DOHH2 (cell line): ENCODE data around the gene SCYGR6.

Experiments used
- EZH2phosphoT487 ChIP-seq: fragments of 200-600 bp; sonication (generic); IDR thresholded peaks from 2 replicates; pipeline ENCODE4 v1.6.1; 2017; ENCODE audit warnings: borderline replicate concordance, mild to moderate bottlenecking, antibody characterized with exemption, low read length, moderate library complexity, mixed read lengths
- TF ChIP-seq, protein P1 (sequence below): fragments of 200-600 bp; sonication (generic); IDR thresholded peaks from one replicate; pipeline ENCODE4 v1.5.1; 2014; ENCODE audit warnings: antibody characterized with exemption, mild to moderate bottlenecking, low read depth, low read length; ENCODE audit not compliant: poor library complexity, severe bottlenecking

DNA sequence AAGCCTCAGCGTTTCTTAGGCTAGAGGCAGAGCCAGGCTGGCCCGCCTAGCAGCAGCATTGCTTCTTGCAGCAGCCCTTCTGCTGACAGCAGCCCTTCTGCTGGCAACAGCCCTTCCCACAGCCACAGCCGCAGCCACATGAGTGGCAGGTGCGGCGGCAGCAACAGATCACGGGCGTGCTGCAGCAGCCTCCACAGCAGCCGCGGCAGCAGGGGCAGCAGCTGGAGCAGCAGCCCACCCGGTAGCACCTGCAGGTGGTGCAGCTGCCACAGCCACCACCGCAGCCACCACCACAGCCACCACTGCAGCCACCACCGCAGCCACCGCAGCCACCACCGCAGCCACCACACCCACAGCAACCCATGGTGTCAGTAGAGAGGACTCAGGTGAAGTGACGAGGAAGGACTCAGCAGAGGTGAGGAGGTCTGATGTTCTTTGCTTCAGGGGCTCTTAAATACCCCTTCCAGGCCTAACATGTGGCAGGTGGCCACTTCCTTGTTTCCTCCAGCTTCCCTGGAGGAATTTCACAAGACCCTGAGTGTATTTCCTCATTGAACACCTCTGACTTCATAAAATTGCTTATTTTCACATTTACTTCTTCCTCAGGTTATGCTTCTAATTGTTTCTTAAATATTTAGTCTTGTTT, at the start of gene SCYGR6:
- TF ChIP-seq, protein P1, sequence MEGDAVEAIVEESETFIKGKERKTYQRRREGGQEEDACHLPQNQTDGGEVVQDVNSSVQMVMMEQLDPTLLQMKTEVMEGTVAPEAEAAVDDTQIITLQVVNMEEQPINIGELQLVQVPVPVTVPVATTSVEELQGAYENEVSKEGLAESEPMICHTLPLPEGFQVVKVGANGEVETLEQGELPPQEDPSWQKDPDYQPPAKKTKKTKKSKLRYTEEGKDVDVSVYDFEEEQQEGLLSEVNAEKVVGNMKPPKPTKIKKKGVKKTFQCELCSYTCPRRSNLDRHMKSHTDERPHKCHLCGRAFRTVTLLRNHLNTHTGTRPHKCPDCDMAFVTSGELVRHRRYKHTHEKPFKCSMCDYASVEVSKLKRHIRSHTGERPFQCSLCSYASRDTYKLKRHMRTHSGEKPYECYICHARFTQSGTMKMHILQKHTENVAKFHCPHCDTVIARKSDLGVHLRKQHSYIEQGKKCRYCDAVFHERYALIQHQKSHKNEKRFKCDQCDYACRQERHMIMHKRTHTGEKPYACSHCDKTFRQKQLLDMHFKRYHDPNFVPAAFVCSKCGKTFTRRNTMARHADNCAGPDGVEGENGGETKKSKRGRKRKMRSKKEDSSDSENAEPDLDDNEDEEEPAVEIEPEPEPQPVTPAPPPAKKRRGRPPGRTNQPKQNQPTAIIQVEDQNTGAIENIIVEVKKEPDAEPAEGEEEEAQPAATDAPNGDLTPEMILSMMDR, result no peak
- no peak for TF ChIP-seq EZH2phosphoT487
